ENCODE results near the gene LPP. TPM values are rescaled to one million over a fixed set of nuclear protein-coding genes. Genes with fewer than 3 reads are reported as not detected.
A peak's percentile ranks its signal among the peaks of the same experiment; 100 is the strongest.

The LPP gene
- polyA plus RNA-seq, 3 donors, result 22.8 to 30.0 (median 26.9) TPM

DNA sequence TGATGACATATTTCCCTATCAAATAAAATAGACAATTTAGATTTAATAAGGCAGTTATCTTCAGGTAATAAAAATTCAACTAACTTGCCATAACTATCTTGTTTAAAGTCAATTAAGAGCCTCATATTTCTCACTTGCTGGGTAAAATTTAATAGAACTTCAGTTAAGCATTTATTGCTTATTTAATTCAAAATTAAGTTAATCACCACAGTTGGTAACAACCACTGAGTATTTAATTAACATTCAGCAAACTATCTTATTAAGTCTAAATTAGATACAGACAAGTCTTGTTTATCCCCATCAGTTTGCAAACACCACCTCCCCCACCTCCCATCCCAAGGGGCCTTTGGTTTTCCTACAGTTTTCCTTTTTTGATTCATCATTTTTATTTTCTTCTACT is 14.7 kb downstream of the LPP start:
- DNase-seq, result no peak

DNA sequence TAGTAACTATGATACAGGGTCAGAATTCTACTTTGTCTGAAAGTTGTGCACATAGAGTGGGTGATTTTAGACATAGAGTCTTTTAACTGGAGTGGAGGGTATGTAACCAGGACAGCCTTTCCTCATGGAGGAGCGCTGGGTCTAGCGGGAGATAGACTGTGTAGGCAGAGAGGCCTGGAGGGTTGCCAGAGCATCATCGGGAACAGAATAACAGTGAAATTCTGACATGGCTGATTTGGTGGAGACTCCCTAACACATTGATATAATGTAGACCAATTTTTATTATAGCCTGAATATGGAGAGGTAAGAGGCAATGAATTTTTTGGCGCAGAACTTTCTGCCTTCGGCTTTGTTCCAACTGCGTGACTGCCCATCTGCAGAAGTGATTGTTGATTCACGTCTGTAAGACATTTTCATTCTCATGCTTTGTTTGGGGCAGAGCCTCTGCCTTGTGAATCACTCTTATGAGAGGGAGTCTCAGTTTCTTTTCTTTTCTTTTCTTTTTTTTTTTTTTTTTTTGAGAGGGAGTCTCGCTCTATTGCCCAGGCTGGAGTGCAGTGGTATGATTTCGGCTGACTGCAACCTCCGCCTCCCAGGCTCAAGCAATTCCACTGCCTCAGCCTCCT is 16.0 kb downstream of the LPP start:
- DNase-seq, result no peak

DNA sequence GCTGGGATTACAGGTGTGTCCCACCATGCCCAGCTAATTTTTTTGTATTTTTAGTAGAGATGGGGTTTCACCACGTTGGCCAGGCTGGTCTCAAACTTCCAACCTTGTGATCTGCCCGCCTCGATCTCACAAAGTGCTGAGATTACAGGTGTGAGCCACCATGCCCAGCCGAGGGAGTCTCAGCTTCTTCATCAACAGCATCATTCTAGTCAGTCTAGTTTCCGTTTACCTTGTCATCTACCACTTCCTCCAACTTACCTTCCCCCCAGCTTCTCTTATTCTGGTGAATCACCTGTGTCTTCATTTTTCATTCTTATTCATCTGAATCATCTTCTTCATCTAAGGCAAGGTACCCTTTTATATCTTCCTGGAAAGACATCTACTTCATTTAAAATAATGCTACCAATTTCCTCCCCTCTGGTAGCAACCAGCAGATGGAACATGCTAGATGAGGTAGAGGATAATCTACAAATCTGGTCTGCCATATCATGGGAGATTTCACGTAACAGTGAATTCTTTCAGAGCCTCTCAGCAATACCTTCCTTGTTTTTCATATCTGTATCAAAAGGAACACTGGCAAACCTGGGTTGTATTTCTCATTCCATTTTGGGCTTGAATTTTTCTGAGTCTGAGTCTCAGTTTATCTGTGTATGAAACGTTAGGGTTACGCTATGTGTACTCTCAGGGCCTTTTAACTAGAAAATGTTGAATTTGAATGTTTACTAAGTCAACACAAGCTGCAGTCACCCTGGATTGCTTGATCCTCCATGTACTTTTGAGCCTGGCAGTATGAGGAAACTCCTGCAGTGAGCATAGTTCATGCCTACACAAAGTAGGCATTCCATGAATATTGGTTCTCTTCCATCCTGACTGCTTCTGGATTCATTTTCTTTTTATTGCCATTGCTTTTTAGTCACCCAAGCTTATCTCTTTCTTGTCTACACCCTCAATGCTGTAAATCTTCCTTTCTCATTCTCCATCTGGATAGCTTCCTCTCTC is 16.8 kb downstream of the LPP start:
- no peak for DNase-seq

DNA sequence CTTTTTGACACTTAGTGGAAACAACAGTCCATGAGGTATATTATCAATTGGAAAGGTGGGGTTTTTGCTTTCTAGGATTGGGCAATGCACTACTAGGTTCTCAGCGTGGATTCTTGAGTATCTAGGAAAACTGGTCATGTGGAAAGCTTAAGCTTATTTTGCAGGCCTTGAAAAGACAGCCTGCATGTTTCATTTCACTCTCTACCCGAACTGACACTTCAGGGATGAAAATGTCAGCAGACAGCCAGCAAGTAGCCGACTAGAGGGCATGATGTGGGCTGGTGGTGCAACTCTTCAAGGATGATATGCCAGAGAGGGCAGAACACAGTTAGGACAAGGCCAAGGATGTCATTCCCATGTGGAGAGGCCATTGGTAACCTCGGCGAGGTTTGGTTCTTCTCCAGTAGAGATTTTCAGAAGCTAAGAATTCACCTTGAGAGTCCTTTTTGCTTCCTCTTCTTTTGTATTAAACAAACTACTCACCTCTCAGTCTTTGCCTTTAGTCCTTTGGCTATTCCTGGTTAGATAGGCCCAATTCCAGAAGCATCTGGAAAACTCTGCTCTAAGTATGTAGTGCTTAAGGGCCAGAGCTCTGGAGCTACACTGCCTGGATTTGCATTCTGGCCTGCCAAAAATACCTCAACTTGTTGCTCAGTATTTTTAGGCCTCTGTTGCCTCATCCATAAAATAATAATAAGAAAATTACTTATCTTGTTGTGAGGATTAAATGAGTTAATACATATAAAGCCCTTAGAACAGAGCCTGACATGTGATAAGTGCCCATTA is 17.9 kb downstream of the LPP start:
- no peak for DNase-seq

GRCh38 chr3:188174317-188175044 is 20.5 kb downstream of the LPP start:
- peak; percentile 73 for DNase-seq

DNA sequence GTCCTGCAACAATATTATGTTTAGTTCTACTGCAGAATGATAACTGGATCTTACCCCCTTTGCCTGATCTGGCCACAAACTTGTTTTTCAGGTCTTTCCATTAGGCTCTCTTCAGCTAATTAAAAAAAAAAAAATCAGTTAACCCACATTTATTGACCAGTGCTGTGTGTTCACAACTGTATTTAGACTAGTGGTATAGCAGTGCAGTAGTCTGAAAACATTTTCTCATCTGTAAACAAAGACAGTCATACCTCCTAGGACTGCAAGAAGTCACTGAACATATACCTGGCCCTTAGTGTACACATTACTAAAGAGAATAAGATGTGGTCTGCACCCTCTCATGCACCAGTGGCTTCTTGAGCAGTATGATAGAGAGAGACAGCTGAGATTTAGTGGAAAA is 22.5 kb downstream of the LPP start:
- DNase-seq, result no peak

DNA sequence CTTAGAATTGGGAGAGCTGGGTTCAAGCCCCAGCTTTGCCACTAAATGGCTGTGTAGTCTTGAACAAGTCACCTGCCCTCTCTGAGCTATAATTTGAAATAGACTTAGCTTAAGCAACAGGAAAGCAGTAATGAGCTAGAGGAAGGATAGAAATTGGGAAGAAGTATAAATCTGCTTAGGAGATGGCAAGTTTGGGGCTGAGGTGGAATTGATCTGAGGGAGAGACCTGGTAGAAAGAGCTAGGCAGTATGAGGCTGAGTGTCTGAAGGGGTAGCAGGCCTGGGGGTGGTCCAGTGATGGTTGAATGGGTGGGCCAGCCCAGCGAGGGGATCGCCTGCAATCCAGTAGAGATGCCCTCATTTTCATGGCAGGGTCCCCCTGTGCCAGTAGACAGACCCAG is 22.9 kb downstream of the LPP start:
- no peak for DNase-seq

GRCh38 chr3:188177721-188178120 is 23.8 kb downstream of the LPP start:
- no peak for DNase-seq

DNA sequence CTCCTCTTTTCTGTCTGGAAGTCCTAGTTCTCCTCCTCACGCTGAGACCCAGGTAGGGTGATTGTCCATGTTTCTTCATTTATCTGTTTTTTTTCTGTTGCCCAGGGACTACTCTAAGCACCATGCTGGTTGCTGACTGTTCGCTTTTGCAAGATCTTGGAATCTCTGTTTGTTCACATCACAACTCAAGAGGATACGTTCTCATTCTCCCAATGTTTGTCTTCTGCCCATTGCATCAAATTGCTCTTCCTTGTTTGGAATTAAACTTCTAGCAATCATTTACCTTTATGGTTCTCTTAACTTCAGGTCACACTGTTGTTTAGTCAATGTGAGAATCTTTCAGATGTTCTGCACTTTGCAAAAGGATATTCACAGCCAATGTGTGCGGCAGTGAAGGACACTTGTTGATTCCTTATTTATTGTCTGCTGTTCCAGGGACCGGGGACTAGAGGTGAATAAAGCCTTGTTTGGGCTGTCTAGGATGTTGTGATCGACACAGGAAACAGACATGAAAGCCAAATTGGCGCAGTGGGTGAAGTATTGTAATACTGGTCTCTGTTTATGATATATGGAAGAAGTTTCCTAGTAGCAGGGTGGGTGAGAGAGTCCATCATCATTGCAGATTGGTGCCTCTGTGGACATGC is 24.5 kb downstream of the LPP start:
- no peak for DNase-seq

DNA sequence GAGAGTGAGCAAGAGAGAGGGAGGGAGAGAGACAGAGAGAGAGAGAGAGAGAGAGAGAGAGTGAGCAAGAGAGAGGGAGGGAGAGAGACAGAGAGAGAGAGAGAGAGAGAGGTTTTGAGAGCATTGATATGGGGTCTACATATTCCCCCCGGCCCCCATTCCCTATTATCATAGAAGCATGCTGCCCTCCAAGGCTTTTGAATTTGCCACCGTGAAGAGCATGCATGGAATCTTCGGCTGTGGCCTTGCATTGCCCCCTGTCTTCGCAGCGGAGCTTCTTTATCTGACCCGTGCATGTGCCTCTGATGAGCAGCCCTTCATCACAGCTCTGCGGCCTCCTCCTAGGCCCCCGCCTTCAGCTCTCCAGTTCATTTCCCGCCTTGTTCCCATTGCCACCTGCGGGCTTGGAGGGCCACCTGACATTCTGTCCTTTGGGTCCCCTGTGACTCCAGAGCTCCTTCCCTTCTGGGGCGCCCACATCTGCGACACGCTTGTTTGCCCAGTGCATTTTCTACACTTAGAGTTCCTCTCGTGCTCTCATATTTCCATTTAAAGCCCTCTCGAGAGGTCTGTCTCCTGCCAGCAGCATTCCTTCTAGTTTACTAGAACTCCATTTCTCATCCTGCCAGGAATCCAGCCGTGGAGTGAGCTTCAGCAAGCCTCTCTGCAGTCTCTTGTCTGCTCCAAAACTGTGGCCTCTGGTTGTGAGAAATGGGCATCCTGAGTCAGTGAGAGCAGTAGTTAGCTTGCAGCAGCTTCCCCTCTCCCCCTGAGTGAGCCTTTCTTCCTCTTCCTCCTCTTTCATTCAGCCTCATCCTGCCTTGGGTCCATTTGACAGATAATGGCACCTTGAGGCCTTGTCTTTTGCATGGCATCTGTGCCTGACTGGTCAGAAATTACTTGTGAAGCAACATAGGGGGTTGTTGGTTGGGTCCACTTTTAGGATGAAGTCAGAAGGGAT is 25.3 kb downstream of the LPP start:
- no peak for DNase-seq

- DNase-seq, result no peak
These were observed 26.2 kb downstream of the LPP start for GRCh38 chr3:188180114-188180513.

DNA sequence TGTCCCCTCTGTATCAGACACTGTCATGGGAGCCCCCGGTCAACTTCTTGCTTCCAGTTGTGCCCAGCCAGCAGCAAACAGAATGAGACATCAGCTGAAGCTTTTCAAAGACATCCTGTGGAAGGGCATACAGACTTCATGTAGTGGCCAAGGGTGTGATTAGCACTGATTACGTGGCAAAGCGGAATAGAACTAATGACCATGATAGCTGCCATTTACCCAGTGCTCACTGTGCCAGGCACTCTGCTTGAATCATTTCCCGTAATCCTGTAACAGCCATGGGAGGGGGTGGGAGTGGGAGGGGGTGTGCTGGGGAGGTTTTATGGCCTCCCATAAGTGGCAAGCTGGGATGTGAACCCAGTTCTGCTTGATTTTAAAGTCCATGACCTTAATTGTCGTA is 29.5 kb downstream of the LPP start:
- DNase-seq, result no peak

DNA sequence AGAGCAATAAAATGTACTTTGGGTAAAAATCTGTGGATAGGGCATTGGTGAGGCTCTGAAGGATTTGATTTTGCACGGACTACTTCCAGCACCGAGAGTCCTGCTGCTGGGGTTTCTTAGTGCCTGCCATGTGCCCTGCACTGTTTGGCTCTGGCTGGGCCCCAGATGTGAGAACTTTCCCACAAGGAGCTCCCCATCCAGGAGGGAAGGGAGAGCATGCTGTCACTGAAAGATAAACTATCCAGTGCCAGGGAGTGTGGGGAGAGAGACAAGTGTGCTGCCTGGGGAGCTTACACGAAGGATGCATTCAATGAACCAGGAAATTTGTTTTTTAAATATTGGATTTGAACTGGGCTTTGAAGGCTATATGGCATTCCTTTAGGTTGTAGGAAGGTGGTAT is 30.2 kb downstream of the LPP start:
- no peak for DNase-seq

GRCh38 chr3:188184649-188185048 is 30.7 kb downstream of the LPP start:
- no peak for DNase-seq

DNA sequence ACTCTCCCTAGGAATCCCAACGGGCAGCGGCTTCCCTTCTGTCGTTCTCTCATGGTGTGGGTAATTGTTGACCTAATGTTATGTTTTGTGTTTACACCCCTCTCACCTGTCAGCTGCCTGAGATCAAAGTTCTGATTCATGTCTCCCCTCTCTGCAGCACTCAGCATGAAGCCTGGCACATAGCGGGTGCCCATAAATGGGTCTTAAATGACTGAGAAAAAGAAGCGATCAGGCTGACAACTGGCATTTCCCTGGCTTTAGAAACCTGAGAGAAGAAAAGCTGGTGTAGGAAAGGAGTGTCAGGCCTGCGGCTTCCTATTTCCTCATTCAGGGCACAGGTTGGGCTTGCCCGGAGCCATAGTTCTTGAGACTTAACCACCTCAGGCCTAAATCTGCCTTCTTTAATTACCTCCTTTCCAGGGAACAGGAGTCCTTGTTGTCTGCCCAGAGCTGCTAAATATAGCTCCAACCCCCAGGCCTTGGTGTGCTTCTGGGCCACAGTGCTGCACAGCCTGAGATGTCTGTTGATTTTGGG is 31.8 kb downstream of the LPP start:
- peak; percentile 60 for DNase-seq

DNA sequence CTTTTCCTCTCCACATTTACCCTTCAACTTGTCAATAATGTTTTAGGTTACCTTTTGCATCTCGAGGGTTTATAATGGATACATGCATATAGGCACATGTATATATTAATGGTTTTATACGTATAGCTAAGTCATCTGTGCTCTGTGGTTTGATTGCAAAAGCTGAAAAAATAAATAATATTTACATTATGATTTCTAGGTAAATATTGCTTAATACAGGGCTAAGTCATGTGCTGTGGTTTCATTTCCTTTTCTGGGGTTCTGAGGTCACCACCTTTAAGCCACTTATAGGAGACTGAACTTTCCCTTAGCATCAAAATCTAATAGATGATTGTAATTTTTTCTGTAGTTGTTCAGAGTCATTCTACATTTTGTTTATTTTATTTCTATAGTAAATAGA is 33.1 kb downstream of the LPP start:
- no peak for DNase-seq

- no peak for DNase-seq
These were observed 35.0 kb downstream of the LPP start for GRCh38 chr3:188188911-188189310.

DNA sequence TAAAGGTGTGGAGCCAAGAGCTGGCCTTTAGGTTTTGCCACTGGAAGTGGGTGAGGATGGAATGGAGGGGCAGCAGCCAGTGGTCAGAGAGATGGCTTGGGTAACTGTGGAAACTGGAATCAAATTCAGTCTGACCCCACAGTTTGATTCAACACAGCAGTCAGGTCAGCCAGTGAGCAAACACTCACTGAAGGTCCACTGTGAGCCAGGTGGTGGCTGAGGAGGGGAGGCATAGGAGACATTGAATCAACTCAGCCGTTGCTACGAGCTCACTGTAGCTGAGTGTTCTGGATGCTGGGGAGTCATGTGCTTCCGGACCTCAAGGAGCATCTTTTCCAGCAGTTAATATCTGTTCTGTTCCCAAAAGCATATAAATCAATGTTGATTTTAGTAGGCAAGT is 37.5 kb downstream of the LPP start:
- DNase-seq, result no peak

DNA sequence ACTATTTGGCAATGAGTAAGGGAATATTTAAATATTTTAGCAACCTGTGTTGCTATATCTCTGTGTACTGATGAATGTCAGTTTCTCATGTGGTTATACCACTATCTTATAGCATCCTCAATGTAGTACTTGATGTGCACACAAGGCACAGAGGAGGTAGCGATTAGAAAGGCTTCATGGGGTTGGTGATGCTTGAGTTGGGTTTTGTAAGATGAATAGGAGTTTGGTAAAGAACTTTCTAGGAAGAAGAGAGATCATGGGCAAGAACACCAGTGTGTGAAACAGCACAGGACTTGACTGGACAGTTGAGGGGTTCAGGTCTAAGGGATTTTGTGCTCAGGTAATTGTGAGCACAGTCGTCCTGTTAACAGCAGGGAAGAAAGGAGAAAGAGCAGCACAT is 38.1 kb downstream of the LPP start:
- no peak for DNase-seq

GRCh38 chr3:188194332-188194731 is 40.4 kb downstream of the LPP start:
- no peak for DNase-seq
